Spleen (tissue), 7 donors: Measurements from ENCODE around the gene OR10H2.

Source experiments
- CTCF ChIP-seq, 11 experiments: fragments of 200-600 bp in 7 of 11; fragments of 450-650 bp in 4 of 11; sonication (generic) in 4 of 11; IDR thresholded peaks in 8 of 11; conservative IDR thresholded peaks in 3 of 11; 1 replicate in 7 of 11; 2 replicates in 4 of 11; pipeline versions ENCODE4 v1.4.0 to v1.8.0; 2016 to 2021; ENCODE audit warnings: antibody characterized with exemption in 11 of 11, inconsistent platforms in 4 of 11, mild to moderate bottlenecking in 1 of 11
- POLR2AphosphoS5 ChIP-seq, 3 donors: sonication (generic); formaldehyde crosslinking; IDR thresholded peaks; one replicate each; pipeline ENCODE4 v1.5.1; 2017; ENCODE audit warnings: antibody characterized with exemption in 3 of 3
- donor health status: DM: no; HTN: no; CAD: no; lungs with moderate emphysema.
- donor health status: DM: no; HTN: no; CAD: no.
- donor health status: DM: no; HTN: no; CAD: no.

- TF ChIP-seq CTCF (IDR thresholded peaks at IDR 0.05 in 8 of 11, conservative IDR thresholded peaks at IDR 0.05 in 3 of 11), result no peak
- TF ChIP-seq POLR2AphosphoS5 (IDR thresholded peaks at IDR 0.05), result no peak
Measured at GRCh38 chr19:15722956-15723355, 4.9 kb upstream of the OR10H2 start.
